Esophagus muscularis mucosa (tissue), 3 donors: ENCODE measurements around the gene MGME1.

Source experiments
- POLR2A ChIP-seq: fragments of 450-650 bp; IDR thresholded peaks from one replicate; pipeline ENCODE4 v1.6.1; 2017; ENCODE audit warnings: antibody characterized with exemption, moderate library complexity, mild to moderate bottlenecking, low read depth
- POLR2AphosphoS5 ChIP-seq, 2 donors: sonication (generic); formaldehyde crosslinking; IDR thresholded peaks; one replicate each; pipeline ENCODE4 v1.6.1; 2017; ENCODE audit warnings: antibody characterized with exemption in 2 of 2
- TF ChIP-seq, protein P1 (sequence below), 3 experiments: fragments of 200-600 bp in 2 of 3; fragments of 450-650 bp in 1 of 3; sonication (generic) in 2 of 3; IDR thresholded peaks; one replicate each; pipeline ENCODE4 v1.5.1; 2017 to 2019; ENCODE audit warnings: antibody characterized with exemption in 3 of 3, mild to moderate bottlenecking in 2 of 3, moderate library complexity in 1 of 3

DNA sequence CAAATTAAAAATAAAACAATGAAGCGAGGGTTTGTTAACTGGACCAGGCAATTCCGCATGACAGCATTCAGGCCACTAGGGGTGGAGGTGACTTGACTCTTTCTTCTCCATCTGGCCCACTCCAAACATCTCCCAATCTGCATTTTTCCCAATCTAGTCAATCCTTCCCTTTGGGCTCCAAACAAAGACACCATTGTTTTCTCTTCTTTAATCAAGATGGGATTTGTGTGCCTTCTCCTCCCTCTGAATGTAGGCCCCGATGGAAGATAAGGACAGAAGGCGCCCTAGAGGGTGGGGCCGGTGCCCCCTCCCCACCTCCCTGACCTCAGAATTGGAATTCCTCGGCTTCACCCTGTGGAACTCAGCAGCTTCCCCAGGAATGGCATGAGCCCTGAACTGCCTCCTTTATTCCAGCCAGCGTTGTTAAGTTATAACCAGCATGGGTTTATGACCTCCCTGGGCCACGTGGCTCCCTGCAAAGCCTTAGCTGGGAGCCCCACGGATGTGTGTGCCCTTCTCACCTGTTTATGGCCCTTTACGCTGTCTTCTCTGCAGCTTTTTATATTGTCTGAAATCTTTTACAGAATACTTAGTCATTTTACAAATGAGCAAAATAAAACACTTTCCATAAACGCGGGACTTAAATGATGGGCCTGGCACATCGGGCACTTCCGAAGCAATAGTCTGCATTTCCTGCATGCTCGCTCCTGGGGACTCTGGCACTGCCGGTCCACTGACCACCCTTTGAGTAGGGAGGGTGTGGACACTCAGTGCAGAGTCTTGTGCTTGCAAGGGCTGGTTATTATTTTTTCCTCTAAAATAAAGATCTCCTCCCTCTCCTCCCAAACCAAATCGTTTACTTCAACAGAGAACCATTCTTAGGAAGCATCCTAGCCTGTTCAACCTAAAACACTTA lies 64.4 kb downstream of the MGME1 start:
- TF ChIP-seq, protein P1, sequence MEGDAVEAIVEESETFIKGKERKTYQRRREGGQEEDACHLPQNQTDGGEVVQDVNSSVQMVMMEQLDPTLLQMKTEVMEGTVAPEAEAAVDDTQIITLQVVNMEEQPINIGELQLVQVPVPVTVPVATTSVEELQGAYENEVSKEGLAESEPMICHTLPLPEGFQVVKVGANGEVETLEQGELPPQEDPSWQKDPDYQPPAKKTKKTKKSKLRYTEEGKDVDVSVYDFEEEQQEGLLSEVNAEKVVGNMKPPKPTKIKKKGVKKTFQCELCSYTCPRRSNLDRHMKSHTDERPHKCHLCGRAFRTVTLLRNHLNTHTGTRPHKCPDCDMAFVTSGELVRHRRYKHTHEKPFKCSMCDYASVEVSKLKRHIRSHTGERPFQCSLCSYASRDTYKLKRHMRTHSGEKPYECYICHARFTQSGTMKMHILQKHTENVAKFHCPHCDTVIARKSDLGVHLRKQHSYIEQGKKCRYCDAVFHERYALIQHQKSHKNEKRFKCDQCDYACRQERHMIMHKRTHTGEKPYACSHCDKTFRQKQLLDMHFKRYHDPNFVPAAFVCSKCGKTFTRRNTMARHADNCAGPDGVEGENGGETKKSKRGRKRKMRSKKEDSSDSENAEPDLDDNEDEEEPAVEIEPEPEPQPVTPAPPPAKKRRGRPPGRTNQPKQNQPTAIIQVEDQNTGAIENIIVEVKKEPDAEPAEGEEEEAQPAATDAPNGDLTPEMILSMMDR (IDR thresholded peaks at IDR 0.05), result no peak
- TF ChIP-seq POLR2AphosphoS5 (IDR thresholded peaks at IDR 0.05) (no peak), POLR2A (no peak)
